ENCODE results near the gene PDZD4.

The PDZD4 gene

GRCh38 chrX:153789654-153790053, 40.7 kb downstream of the PDZD4 start:
- no peak for DNase-seq (ENCODE audit: low read depth in 2 of 2)

- DNase-seq (ENCODE audit: low read depth in 2 of 2): no peak
These were observed 43.7 kb downstream of the PDZD4 start for GRCh38 chrX:153786669-153787068.

GRCh38 chrX:153784325-153784967, 45.9 kb downstream of the PDZD4 start:
- no peak for DNase-seq (ENCODE audit: low read depth in 2 of 2)

- DNase-seq (ENCODE audit: low read depth in 2 of 2): no peak
These were observed 46.8 kb downstream of the PDZD4 start for GRCh38 chrX:153783378-153784013.

- no peak for DNase-seq (ENCODE audit: low read depth in 2 of 2)
These were observed 47.5 kb downstream of the PDZD4 start for GRCh38 chrX:153782871-153783270.

GRCh38 chrX:153782313-153782712, 48.0 kb downstream of the PDZD4 start:
- no peak for DNase-seq (ENCODE audit: low read depth in 2 of 2)

- no peak for DNase-seq (ENCODE audit: low read depth in 2 of 2)
These were observed 48.8 kb downstream of the PDZD4 start for GRCh38 chrX:153781428-153782047.

- no peak for DNase-seq (ENCODE audit: low read depth in 2 of 2)
These were observed 49.5 kb downstream of the PDZD4 start, which contains the start of gene SRPK3 for GRCh38 chrX:153780678-153781427. Gene SRPK3, plus strand, starts transcription at chrX:153781041. Its CDS starts 46 bp downstream, at chrX:153781087.

- no peak for DNase-seq (ENCODE audit: low read depth in 2 of 2)
These were observed 50.3 kb downstream of the PDZD4 start for GRCh38 chrX:153779891-153780677.

GRCh38 chrX:153778684-153779101, 51.7 kb downstream of the PDZD4 start:
- DNase-seq (ENCODE audit: low read depth in 2 of 2): no peak

- no peak for DNase-seq (ENCODE audit: low read depth in 2 of 2)
These were observed 52.2 kb downstream of the PDZD4 start for GRCh38 chrX:153778181-153778580.

GRCh38 chrX:153777261-153778090, 52.9 kb downstream of the PDZD4 start:
- DNase-seq (ENCODE audit: low read depth in 2 of 2): no peak

GRCh38 chrX:153776611-153777045, 53.7 kb downstream of the PDZD4 start:
- DNase-seq (ENCODE audit: low read depth in 2 of 2): no peak

- DNase-seq (ENCODE audit: low read depth in 2 of 2): no peak
These were observed 54.2 kb downstream of the PDZD4 start for GRCh38 chrX:153776120-153776599.

GRCh38 chrX:153775293-153776119, 54.8 kb downstream of the PDZD4 start:
- DNase-seq (ENCODE audit: low read depth in 2 of 2): no peak

- no peak for DNase-seq (ENCODE audit: low read depth in 2 of 2)
These were observed 55.6 kb downstream of the PDZD4 start for GRCh38 chrX:153774576-153775292.

GRCh38 chrX:153773741-153774575, 56.4 kb downstream of the PDZD4 start:
- DNase-seq (ENCODE audit: low read depth in 2 of 2): no peak

- DNase-seq (ENCODE audit: low read depth in 2 of 2): no peak
These were observed 57.1 kb downstream of the PDZD4 start for GRCh38 chrX:153773218-153773611.
